ENCODE results near the gene ATP4A.

ATP4A gene

DNA sequence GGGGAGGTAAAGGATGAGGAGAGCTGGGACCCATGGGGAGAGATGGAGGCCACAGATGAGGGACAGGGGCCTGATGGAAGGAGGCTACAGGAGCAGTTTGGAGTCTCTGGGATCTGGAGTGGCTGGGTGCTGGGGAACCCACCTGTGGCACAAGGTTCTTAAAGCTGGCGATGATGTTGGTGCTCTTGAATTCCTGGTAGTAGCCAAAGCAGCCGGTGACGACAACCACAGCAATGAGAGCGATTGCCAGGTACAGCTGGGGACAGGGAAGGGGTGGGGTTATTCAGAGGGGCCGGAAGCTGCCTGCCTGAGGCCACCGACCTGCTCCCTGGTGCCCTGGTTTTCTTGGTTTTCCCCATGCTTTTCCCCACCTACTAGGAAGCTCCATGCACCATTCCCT is 2.8 kb downstream of the ATP4A start:
- Histone ChIP-seq H2AFZ (ENCODE audit: low read depth) (no peak overlapping the region), H3K36me3 (ENCODE audit: insufficient read depth) (no peaks in the 10 kb centered on the region), H3K4me2 (no peak overlapping the region), H4K20me1 (ENCODE audit: insufficient read depth) (no peaks in the 10 kb centered on the region), H3K4me1 (ENCODE audit: low read depth, poor library complexity, severe bottlenecking) (no peaks in the 10 kb centered on the region), H3K27me3 (ENCODE audit: insufficient read depth, low read depth) (peaks cover 56% of the 10 kb centered on the region), H3K9ac (no peak overlapping the region), H3K79me2 (ENCODE audit: insufficient read depth, low read depth) (no peaks in the 10 kb centered on the region), H3K27ac (no peak overlapping the region), H3K4me3 (IDR thresholded peaks at IDR 0.05; ENCODE audit: insufficient read depth, low read depth, low read length) (no peak overlapping the region)
- TF ChIP-seq, protein P1, sequence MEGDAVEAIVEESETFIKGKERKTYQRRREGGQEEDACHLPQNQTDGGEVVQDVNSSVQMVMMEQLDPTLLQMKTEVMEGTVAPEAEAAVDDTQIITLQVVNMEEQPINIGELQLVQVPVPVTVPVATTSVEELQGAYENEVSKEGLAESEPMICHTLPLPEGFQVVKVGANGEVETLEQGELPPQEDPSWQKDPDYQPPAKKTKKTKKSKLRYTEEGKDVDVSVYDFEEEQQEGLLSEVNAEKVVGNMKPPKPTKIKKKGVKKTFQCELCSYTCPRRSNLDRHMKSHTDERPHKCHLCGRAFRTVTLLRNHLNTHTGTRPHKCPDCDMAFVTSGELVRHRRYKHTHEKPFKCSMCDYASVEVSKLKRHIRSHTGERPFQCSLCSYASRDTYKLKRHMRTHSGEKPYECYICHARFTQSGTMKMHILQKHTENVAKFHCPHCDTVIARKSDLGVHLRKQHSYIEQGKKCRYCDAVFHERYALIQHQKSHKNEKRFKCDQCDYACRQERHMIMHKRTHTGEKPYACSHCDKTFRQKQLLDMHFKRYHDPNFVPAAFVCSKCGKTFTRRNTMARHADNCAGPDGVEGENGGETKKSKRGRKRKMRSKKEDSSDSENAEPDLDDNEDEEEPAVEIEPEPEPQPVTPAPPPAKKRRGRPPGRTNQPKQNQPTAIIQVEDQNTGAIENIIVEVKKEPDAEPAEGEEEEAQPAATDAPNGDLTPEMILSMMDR (conservative IDR thresholded peaks at IDR 0.05; ENCODE audit: low read depth, low read length) = no peak

DNA sequence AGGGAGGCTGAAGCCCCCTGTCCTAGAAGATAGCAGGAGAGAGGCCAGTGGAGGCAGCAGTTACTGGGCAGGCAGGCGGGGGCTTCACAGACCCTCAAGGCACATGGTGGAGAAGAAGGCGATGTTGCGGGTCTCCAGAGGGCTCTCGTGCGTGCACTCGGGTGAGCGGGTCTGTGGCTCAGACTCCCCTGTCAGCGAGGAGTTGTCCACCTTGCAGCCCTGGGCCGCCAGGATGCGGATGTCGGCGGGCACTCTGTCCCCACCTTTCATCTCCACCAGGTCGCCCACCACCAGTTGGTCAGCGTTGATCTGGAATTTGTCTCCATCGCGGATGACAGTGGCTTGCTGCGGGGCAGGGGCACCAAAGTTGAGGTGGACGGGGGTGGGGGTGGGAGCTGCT is 3.2 kb downstream of the ATP4A start:
- Histone ChIP-seq H3K27me3 (ENCODE audit: insufficient read depth, low read depth) (peaks cover 53% of the 10 kb centered on the region), H3K79me2 (ENCODE audit: insufficient read depth, low read depth) (no peaks in the 10 kb centered on the region), H3K4me1 (ENCODE audit: low read depth, poor library complexity, severe bottlenecking) (no peaks in the 10 kb centered on the region), H3K36me3 (ENCODE audit: insufficient read depth) (no peaks in the 10 kb centered on the region), H4K20me1 (ENCODE audit: insufficient read depth) (no peaks in the 10 kb centered on the region), H3K4me3 (IDR thresholded peaks at IDR 0.05; ENCODE audit: insufficient read depth, low read depth, low read length) (no peak overlapping the region), H2AFZ (ENCODE audit: low read depth) (no peak overlapping the region), H3K4me2 (no peak overlapping the region), H3K9ac (no peak overlapping the region), H3K27ac (no peak overlapping the region)
- TF ChIP-seq, protein P1 (conservative IDR thresholded peaks at IDR 0.05; ENCODE audit: low read depth, low read length) = no peak

DNA sequence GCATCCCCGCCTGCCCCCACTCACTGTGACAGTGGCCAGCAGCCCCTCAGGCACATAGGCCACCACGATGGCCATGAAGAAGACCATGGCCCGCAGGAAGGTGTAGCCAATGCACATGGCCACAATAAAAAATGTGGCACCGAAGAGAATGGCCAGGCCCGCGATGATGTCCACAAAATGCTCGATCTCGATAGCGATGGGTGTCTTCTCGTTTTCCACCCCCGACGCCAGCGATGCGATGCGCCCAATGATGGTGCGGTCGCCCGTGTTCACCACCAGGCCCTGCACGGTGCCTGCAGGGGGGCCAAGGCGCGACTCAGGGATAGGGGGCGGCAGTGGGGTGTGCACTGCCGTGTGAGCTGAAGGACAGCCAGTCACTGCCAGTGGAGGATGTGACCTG is 3.7 kb downstream of the ATP4A start:
- TF ChIP-seq, protein P1 (conservative IDR thresholded peaks at IDR 0.05; ENCODE audit: low read depth, low read length) = no peak
- H3K79me2 ChIP-seq (ENCODE audit: insufficient read depth, low read depth) = no peaks in the 10 kb centered on the region
- H3K4me2 ChIP-seq = no peak overlapping the region
- no peak overlapping the region for H3K9ac ChIP-seq
- H4K20me1 ChIP-seq (ENCODE audit: insufficient read depth) = no peaks in the 10 kb centered on the region
- no peaks in the 10 kb centered on the region for H3K4me1 ChIP-seq (ENCODE audit: low read depth, poor library complexity, severe bottlenecking)
- H3K27me3 ChIP-seq (ENCODE audit: insufficient read depth, low read depth) = peaks cover 52% of the 10 kb centered on the region
- no peak overlapping the region for H2AFZ ChIP-seq (ENCODE audit: low read depth)
- H3K27ac ChIP-seq = no peak overlapping the region
- no peaks in the 10 kb centered on the region for H3K36me3 ChIP-seq (ENCODE audit: insufficient read depth)
- no peak overlapping the region for H3K4me3 ChIP-seq (IDR thresholded peaks at IDR 0.05; ENCODE audit: insufficient read depth, low read depth, low read length)

DNA sequence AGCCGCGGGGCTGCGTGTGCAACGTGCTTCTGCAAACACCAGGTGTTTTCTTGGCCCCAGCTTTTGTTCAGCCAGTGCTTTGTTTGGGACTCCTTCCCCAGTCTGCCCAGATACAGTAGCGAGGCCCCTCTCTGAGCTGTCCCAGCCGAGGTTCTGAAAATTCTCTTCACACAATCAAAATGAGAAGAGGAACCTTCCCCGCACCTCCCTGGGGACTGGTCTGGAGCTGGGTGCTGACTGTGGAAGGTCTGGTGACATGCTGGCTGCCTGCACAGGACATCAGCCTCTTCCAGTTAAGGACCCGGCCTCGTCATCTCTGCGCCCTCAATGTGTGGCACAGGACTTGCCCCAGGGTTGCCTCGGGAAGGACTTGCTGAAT is 4.2 kb downstream of the ATP4A start:
- Histone ChIP-seq H3K4me2 (no peak overlapping the region), H3K4me1 (ENCODE audit: low read depth, poor library complexity, severe bottlenecking) (no peaks in the 10 kb centered on the region), H2AFZ (ENCODE audit: low read depth) (no peak overlapping the region), H4K20me1 (ENCODE audit: insufficient read depth) (no peaks in the 10 kb centered on the region), H3K4me3 (IDR thresholded peaks at IDR 0.05; ENCODE audit: insufficient read depth, low read depth, low read length) (no peak overlapping the region), H3K36me3 (ENCODE audit: insufficient read depth) (no peaks in the 10 kb centered on the region), H3K79me2 (ENCODE audit: insufficient read depth, low read depth) (no peaks in the 10 kb centered on the region), H3K27ac (no peak overlapping the region), H3K9ac (no peak overlapping the region), H3K27me3 (ENCODE audit: insufficient read depth, low read depth) (peaks cover 56% of the 10 kb centered on the region)
- TF ChIP-seq, protein P1 (conservative IDR thresholded peaks at IDR 0.05; ENCODE audit: low read depth, low read length) = no peak
